GM18907 (cell line): ENCODE measurements around the gene DDX47.
A peak's percentile ranks its signal among the peaks of the same experiment; 100 is the strongest.
"Not testable (repeated sequence)": the region's sequence is repeated elsewhere in the genome, so short reads cannot be mapped to it uniquely, and the experiment has no call there.

Experiments
- ATAC-seq: cut with Tn5 transposase; IDR thresholded peaks from one replicate; pipeline ENCODE4 v1.9.1; 2021; ENCODE audit warnings: mild to moderate bottlenecking, moderate library complexity; ENCODE audit not compliant: unreplicated experiment

The DDX47 gene

GRCh38 chr12:12819752-12820311 is 6.7 kb downstream of the DDX47 start:
- ATAC-seq: no peak

DNA sequence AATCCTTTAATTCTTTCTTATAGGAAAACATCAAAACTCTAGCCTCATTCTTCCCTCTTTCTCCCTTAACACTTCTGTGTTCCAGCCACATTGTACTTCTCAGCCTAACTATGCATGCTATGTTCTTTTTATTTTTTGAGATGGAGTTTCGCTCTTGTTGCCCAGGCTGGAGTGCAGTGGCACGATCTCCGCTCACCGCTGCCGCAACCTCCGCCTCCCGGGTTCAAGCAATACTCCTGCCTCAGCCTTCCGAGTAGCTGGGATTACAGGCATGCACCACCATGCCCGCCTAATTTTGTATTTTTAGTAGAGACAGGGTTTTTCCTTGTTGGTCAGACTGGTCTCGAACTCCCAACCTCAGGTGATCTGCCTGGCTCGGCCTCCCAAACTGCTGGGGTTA is 7.2 kb downstream of the DDX47 start:
- not testable (repeated sequence) for ATAC-seq

GRCh38 chr12:12821975-12822374 is 8.8 kb downstream of the DDX47 start:
- no peak for ATAC-seq

- ATAC-seq: no peak
Observed at GRCh38 chr12:12822886-12823285, 9.7 kb downstream of the DDX47 start.

GRCh38 chr12:12823300-12823699 is 10.2 kb downstream of the DDX47 start:
- ATAC-seq: no peak

DNA sequence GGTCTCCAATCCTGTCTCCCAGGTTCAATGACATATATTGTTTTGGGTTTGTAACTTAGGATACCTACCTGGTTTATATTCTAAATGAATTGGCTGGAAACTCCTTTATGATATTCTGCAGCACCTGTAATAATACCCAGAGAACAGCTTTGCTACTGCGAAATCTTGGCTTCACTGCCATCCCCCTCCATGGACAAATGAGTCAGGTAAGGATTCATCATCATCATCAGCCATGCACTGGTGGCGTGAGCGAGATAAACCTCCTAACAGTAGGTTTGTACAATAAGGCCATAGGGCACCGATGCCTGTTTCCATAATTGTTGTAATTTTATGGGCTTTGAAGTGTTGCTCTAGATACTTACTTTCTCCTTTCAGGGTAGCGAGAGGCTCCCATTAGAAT is 10.7 kb downstream of the DDX47 start:
- ATAC-seq: no peak

GRCh38 chr12:12835378-12836146 is 22.4 kb downstream of the DDX47 start:
- ATAC-seq: no peak

DNA sequence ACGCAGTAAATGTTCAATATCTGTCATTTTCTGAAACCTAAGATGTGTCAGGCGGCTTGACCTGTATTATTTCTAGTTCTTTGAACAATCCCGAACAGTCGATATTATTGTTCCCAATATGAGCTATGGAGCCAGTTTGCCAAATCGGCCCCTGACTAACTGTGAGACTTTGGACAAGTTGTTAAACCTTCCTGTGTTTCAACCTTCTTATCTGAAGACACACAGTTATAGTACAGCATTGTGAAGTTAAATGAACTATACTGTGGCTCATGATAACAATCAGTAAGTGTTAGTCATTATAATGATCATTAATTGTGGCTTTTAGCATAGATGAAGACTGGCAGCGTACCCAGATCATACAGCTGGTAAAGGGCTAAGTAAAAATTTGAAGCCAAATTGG is 23.4 kb downstream of the DDX47 start:
- no peak for ATAC-seq

DNA sequence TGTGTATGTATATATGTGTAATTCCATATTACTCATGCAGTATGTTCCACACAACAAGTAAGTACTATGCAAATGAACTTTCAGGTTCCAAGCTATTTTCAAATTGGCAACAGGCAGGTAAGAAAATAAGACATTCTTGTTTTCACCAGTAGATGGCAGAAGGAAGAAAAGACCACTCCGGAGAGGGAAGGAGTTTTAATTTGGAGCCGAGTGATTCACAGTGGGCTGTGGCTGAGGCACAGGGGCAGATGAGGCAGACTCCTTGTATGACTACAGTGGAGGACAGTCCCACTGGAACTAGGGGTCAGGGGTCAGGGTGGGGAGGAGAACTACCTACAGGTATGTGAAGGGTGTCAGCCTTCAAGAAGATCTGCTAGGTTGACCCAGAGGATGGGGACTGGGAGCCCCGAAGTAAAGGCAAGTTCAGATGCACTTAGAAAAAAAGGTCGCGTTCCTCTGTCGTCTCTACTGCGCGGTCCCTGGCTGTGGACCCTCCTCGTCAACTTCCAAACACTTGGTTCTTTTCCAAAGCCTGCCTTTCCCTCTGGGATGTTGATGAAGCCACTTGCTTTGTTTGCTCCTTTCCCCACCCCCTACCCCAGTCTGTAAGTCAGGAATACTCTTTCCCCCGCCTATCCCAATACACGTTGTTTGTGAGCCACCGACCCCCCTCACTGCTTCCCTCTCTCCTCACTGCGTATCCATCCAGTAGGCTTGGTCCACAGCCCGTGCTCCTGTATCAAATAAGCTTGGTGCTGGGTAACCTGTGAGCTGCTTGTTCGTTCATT is 24.1 kb downstream of the DDX47 start:
- peak; percentile 59 for ATAC-seq

DNA sequence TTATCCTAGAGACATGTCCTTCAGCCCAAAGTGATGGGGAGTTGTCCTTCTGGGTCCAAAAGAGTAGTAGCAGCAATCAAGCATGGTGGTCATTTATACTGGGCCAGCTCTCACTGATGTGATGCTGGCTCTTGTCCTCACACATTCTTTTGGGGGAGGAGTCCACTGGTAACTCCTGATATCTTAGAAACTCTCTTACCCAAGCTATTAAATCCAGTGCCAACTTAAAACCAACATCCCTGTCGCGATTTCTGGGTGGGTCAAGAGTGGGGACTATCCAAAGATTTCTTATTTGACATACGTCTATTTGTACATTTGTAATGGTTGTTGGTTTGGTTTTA is 24.6 kb downstream of the DDX47 start:
- ATAC-seq: no peak

- no peak for ATAC-seq
Observed at GRCh38 chr12:12839003-12839395, 25.9 kb downstream of the DDX47 start.

DNA sequence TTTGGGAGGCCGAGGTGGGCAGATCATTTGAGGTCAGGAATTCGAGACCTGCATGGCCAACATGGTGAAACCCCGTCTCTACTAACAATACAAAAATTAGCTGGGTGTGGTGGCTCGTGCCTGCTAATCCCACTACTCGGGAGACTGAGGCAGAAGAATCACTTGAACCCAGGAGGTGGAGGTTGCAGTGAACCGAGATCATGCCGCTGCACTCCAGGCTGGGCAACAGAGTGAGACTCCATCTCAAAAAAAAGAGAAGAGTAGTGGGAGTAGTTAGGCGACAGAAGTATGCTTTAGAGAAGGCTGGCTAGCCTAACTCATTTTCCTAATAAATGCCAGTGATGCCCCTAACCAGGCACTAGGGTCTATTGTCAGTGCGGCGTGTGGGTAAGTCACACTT is 26.3 kb downstream of the DDX47 start:
- not testable (repeated sequence) for ATAC-seq

DNA sequence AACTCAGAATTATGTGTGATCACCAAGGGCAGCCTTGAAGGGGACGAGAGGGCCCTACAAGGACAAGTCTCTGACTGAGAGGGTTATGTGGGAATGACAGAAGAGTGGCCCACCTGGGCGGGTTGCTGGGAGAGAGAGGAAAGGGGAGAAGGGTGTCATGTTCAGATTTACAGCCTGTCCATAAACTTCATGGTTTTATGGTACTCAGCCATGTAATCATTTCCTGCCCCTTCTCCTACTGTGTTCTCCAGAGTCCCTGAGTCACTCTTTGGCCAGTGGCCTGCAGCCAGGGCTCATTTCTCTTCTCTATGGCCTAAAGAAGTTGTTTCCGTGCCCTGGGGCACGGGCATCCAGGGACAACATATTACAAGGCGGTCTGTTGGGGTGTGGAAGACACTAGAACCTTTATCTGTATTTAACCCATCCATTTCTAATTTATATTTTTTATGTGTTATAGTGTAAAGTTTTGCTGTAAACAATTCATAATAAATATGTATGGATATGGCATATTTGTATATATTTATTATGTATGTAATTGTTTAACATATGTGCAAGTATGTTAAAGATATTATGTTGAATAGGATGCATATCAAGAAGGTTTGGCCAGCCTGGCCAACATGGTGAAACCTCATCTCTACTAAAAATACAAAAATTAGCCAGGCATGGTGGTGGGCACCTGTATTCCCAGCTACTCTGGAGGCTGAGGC is 26.9 kb downstream of the DDX47 start:
- no peak for ATAC-seq

DNA sequence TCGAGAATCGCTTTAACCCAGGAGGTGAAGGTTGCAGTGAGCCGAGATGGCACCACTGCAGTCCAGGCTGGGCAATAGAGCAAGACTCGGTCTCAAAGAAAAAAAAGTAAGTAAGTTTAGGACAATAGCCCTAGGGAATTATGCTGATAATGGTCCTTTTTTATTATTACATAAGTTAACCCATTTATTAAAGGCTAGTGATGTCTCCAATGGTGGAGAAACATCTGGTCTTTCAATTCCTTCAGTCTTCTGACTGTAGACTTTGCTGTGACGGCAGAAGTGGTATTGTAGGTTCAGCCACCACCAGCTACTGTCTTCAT is 27.4 kb downstream of the DDX47 start:
- ATAC-seq: no peak

GRCh38 chr12:12841428-12841827 is 28.3 kb downstream of the DDX47 start:
- ATAC-seq: not testable (repeated sequence)

DNA sequence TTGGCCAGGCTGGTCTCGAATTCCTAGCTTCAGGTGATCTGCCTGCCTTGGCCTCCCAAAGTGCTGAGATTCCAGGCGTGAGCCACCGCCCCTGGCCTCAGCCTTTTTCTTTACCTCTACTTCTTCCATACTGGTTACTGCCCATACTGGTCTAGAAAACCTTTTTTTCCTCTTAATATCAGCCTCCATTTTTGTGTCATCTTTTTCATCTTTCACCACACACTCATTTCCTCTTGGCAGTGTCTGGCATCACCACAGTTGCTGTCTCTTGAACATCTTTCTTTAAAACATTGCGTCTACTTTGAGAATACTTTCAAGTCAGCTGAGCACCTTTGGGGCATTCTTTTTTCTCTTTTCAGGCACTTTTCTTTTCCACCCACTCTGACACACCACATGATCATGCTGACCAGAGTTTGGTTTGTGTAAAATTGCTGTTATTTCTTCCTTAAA is 32.7 kb downstream of the DDX47 start:
- ATAC-seq: no peak

DNA sequence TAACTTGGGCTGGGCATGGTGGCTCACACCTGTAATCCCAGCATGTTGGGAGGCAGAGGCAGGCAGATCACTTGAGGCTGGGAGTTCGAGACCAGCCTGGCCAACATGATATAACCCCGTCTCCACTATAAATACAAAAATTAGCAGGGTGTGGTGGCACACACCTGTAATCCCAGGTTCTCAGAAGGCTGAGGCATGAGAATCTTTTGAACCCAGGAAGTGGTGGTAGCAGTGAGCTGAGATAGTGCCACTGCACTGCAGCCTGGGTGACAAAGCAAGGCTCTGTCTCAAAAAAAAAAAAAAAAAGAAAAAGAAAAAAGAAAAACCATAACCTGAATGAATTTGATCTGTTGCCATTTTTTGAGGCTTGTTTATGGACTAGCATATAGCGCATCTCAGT is 33.6 kb downstream of the DDX47 start:
- not testable (repeated sequence) for ATAC-seq

DNA sequence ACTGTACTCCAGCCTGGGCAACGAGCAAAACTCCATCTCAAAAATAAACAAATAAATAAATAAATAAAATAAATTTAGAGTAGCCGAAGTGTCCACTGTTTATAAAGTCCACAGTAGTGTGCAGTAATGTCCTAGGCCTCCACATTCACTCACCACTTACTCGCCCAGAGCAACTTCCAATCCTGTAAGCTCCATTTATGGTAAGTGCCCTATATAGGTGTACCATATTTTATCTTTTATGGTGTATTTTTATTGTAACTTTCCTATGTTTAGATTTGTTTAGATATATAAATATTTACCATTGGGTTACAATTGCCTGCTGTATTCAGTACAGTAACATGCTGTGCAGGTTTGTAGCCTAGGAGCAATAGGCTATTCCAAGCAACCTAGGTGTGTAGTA is 40.3 kb downstream of the DDX47 start:
- no peak for ATAC-seq

DNA sequence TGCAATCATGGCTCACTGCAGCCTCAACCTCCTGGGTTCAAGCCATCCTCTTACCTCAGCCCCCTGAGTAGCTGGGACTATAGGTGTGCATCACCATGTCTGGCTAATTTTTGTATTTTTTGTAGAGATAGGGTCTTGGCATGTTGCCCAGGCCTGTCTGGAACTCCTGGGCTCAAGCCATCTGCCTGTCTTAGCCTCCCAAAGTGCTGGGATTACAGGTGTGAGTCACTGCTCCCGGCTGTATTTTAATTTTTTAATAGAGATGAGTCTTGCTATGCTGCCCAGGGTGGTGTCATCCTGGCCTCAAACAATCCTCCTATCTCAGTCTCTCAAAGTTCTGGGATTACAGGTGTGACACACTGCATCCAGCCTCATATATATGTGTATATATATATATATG is 46.5 kb downstream of the DDX47 start:
- no peak for ATAC-seq

- ATAC-seq: no peak
Observed at GRCh38 chr12:12864243-12864642, 51.1 kb downstream of the DDX47 start.

DNA sequence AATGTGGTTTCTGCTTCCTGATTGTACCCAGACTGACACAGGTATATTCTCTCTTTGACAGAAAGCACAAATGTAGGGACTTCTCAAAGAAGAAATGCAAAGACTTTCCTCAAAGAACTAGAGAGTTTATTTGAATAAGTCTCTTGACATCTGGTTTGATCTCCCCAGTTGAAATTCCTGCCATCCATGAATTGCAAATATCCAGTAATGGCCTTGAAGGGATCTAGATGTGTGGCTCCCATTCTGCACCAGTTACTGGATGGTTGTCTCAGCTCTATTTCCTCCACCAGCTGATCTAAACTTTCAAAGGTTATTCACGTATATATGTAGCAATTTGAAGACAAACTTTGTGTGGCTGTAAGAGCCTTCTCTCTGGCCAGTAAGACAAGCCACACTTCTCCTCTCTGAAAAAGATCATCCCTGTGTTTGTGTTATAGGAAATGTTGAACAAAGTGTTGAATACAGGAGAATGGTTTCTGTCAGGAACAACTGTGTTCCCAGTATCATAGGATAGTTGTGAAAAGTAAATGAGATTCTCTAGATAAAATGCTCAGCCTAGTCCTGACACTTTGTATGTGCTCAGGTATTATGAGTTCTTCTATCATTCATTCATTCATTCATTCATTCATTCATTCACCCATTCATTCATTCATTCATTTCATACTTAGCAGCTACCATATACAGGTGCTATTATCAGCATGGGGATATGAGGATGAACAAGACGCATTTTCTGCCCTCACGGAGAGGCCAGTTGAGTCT is 55.5 kb downstream of the DDX47 start:
- no peak for ATAC-seq
